Pancreas (tissue), 10 donors: ENCODE results near the gene ISG20L2. TPM values are rescaled to one million over a fixed set of nuclear protein-coding genes. Genes with fewer than 3 reads are reported as not detected.

Experiments used
- ATAC-seq, 4 donors: fragments of 200-7000 bp; cut with Tn5 transposase; one replicate each; pipeline versions ENCODE4 v1.8.0 to v1.9.1; 2020; ENCODE audit warnings: mild to moderate bottlenecking in 4 of 4, moderate library complexity in 4 of 4
- DNase-seq, 6 donors: peaks; one replicate each; pipeline ENCODE4 v3.0.0-alpha.2; 2020
- FAIRE-seq: peaks from 2 replicates; lab custom pipeline; 2012; peaks lifted over from hg19 to GRCh38; lab: Jason Lieb, UNC
- H3K27ac ChIP-seq, 4 donors: fragments of 200-600 bp; sonication (generic); 1 replicate in 3 of 4; 2 replicates in 1 of 4; pipeline versions ENCODE4 v1.5.0 to v1.8.0; 2020
- H3K27me3 ChIP-seq, 4 donors: fragments of 200-600 bp; one replicate each; pipeline ENCODE4 v1.8.0; 2021
- H3K36me3 ChIP-seq, 3 donors: fragments of 200-600 bp; sonication (generic) in 1 of 3; one replicate each; pipeline versions ENCODE4 v1.5.0 to v1.8.0; 2020 to 2021
- H3K4me1 ChIP-seq, 3 donors: fragments of 200-600 bp; one replicate each; pipeline ENCODE4 v1.8.0; 2021
- H3K4me3 ChIP-seq, 4 donors: fragments of 200-600 bp; sonication (generic) in 2 of 4; one replicate each; pipeline versions ENCODE4 v1.5.0 to v1.8.0; 2020 to 2021
- H3K9me3 ChIP-seq, 4 donors: fragments of 200-600 bp; one replicate each; pipeline ENCODE4 v1.8.0; 2021
- WGBS, 2 donors: extraction: QIAGEN DNeasy Blood & Tissue Kit; methylation state at CpG; one replicate each; pipeline ENCODE4 v1.1.7; 2013; 5-methylcytosine and 5-hydroxymethylcytosine counted together
- intact Hi-C, 3 donors: fragments of 100-400 bp; cut with DNase I; formaldehyde crosslinking; loops; one replicate each; pipeline versions ENCODE4 v1.11.1 to v1.14.2; 2022
- polyA plus RNA-seq, 2 donors: library from polyadenylated mRNA; stranded (reverse); fragments of 200-250 nt; gene quantifications; one replicate each; pipeline ENCODE4 v1.2.3, GENCODE V29; 2013
- total RNA-seq, 6 donors: library from RNA; stranded (reverse); fragmentation: NEBNext Ultra II Directional in 4 of 6; extraction: Animal tissue kit (Norgen Biotek cat#: 25700) in 4 of 6; gene quantifications; one replicate each; pipeline versions ENCODE4 v1.2.1 to v1.2.4, GENCODE V29; 2021 to 2023
- TF ChIP-seq, protein P1 (sequence below), 4 donors: fragments of 200-600 bp; sonication (generic) in 3 of 4; IDR thresholded peaks; one replicate each; pipeline versions ENCODE4 v1.5.0 to v1.8.0; 2021; ENCODE audit warnings: antibody characterized with exemption in 4 of 4
- donor health status: healthy with polysubstance abuse.
- donor health status: DM: no; HTN: no; CAD: no; lungs with moderate emphysema.
- donor health status: DM: no; HTN: no; CAD: no.
- donor health status: control.
- donor health status: control.
- donor health status: Bipolar disorder and iron deficiency.
- donor health status: DM: yes; HTN: yes; CAD: no.
- donor health status: DM: no; HTN: no; CAD: no.
- donor health status: DM: no; HTN: no; CAD: no.
- donor health status: DM: yes; HTN: yes; CAD: no.

The ISG20L2 gene
- total and polyA plus RNA-seq, 8 donors, result 5.2 to 13.2 (median 8.3) TPM

DNA sequence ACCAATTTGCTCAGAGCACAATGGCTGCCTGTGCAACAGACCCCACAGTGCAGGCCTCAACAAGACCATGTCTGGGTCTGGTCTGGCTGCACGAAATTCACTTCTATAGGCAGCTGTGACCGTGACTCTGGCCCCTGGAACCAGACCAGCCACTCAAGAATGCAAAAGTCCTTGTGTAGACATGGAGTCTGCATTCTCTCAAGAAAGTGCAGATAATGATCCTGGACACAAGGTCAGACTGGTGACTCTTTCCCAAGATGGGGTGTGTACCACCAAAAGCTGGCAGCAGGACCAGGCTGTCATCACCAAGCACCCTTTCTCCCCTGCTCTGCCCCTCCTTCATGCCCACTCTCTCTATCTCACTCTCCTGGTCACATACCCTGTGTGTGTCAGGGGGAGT is 7.4 kb downstream of the ISG20L2 start:
- no peak for ATAC-seq
- Histone ChIP-seq H3K4me3 (no peak overlapping the region), H3K27me3 (no peaks in the 10 kb centered on the region), H3K4me1 (peaks cover 10 to 17% (median 14%) of the 10 kb centered on the region in 3 donors), H3K36me3 (peaks cover 10 to 29% (median 11%) of the 10 kb centered on the region in 3 donors), H3K27ac (no peak overlapping the region), H3K9me3 (no peaks in the 10 kb centered on the region)
- WGBS, 2 donors, result 77 to 87% methylated on average over 2 of the region's 2 CpGs
- no peak for FAIRE-seq
- DNase-seq, result no peak
- TF ChIP-seq, protein P1, sequence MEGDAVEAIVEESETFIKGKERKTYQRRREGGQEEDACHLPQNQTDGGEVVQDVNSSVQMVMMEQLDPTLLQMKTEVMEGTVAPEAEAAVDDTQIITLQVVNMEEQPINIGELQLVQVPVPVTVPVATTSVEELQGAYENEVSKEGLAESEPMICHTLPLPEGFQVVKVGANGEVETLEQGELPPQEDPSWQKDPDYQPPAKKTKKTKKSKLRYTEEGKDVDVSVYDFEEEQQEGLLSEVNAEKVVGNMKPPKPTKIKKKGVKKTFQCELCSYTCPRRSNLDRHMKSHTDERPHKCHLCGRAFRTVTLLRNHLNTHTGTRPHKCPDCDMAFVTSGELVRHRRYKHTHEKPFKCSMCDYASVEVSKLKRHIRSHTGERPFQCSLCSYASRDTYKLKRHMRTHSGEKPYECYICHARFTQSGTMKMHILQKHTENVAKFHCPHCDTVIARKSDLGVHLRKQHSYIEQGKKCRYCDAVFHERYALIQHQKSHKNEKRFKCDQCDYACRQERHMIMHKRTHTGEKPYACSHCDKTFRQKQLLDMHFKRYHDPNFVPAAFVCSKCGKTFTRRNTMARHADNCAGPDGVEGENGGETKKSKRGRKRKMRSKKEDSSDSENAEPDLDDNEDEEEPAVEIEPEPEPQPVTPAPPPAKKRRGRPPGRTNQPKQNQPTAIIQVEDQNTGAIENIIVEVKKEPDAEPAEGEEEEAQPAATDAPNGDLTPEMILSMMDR (IDR thresholded peaks at IDR 0.05), result no peak
- intact Hi-C loops, result no loop called here

GRCh38 chr1:156717351-156717750 is 11.2 kb downstream of the ISG20L2 start:
- intact Hi-C loops, result no loop called here
- Histone ChIP-seq H3K27ac (no peak overlapping the region), H3K27me3 (no peaks in the 10 kb centered on the region), H3K4me3 (no peak overlapping the region), H3K36me3 (peaks cover 0 to 7% (median 0%) of the 10 kb centered on the region in 3 donors), H3K9me3 (no peaks in the 10 kb centered on the region), H3K4me1 (no peaks in the 10 kb centered on the region)
- FAIRE-seq (no peak), ATAC-seq (no peak), DNase-seq (no peak)
- 76 to 79% methylated on average over 4 of the region's 4 CpGs for WGBS, 2 donors
- TF ChIP-seq, protein P1 (IDR thresholded peaks at IDR 0.05), result no peak

DNA sequence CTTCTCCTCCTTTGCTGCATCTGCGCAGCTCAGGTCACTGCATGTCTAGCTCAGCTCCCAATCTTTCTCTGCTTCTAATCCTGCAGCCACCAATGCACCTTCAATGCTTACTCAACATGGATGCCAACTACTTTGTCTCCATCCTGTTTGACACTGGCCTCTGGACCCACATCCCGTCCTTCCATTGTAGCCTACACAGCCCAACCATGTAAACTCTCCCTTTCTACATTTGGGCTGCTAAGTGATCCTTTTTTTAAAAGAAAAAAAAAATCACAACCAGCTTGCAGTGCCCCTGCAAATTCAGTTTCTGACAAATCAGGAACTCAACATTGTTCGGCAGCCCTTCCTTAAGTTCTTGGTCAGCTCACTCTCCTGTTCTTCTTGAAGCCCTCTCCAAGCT is 13.7 kb downstream of the ISG20L2 start:
- intact Hi-C loops, result no loop called here
- TF ChIP-seq, protein P1 (IDR thresholded peaks at IDR 0.05), result no peak
- Histone ChIP-seq H3K27ac (no peak overlapping the region), H3K4me1 (no peaks in the 10 kb centered on the region), H3K27me3 (no peaks in the 10 kb centered on the region), H3K9me3 (no peaks in the 10 kb centered on the region), H3K4me3 (no peak overlapping the region), H3K36me3 (no peaks in the 10 kb centered on the region)
- WGBS, 2 donors, result 81 to 82% methylated on average over 3 of the region's 3 CpGs
- FAIRE-seq (no peak), ATAC-seq (no peak), DNase-seq (no peak)

DNA sequence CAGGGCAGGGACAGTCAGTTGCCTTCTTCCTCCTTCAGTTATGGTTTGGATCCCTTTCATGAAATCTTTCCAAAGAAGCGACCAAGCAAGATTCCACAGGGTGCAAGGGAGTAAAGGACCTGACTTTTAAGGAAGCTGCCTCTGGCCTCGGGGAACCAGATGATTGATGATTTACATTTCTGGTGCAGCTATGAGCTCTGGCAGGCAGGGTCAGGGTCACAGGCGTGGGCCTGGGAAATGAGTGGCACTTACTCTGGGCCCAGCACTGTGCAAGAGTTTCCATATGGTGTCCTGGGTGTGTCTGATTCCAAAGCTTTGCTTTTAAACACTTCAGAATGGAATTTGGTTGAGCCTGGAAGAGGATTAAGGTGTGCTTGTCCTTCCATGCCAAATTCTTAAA is 15.9 kb downstream of the ISG20L2 start:
- ATAC-seq, result no peak
- 44 to 51% methylated on average over 3 of the region's 3 CpGs for WGBS, 2 donors
- Histone ChIP-seq H3K27me3 (no peaks in the 10 kb centered on the region), H3K36me3 (no peaks in the 10 kb centered on the region), H3K4me1 (no peaks in the 10 kb centered on the region), H3K27ac (no peak overlapping the region), H3K9me3 (no peaks in the 10 kb centered on the region), H3K4me3 (no peak overlapping the region)
- DNase-seq, result no peak
- intact Hi-C loops, result no loop called here
- TF ChIP-seq, protein P1 (IDR thresholded peaks at IDR 0.05), result no peak
- FAIRE-seq, result no peak

DNA sequence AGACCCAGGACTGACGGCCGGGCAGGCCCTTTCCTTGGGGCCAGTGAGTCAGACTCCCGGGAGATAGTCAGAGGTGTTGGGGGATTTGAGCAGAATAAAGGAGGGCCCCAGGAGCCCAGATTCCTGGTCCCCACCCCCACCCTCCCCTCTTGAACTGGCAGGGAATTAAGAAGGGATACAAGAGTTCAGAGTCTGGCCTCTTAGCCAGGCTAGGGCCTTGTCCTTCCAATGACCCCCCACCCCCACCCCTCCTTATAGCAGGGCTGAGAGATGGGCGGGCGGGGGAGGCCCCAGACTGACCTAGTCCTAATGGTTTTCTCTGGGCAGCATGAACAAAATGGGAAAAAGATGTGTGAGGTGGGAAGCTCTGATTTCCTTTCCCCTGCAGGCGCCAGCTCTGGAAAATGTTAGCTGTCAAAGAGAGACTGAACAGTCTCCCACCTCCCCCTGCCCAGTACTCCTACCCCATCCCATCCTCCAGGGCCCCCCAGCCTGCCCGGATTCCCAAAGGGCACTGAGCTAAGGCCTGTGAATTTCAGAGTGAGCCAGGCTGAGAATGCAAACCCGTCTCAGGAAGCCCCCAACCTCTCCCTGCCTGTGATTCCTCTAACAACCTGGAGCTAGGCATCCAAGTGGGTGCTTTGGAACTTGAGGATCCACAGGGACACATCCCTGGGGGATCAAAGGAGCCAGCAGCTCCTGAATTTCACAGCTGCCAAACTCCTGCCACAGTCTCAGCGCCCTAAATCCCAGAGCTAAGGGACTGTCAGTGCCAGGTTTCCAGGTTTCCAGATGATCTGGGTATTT is 17.4 kb downstream of the ISG20L2 start:
- 82 to 88% methylated on average over 9 of the region's 9 CpGs for WGBS, 2 donors
- no peak for ATAC-seq
- intact Hi-C loops, result no loop called here

More for the DNA sequence above, 17.4 kb downstream of the ISG20L2 start:
- DNase-seq (no peak), FAIRE-seq (no peak)
- H3K4me1 ChIP-seq, result peaks cover 0 to 4% (median 3%) of the 10 kb centered on the region in 3 donors
- H3K27me3 ChIP-seq, result no peaks in the 10 kb centered on the region
- no peaks in the 10 kb centered on the region for H3K9me3 ChIP-seq
- H3K27ac ChIP-seq, result no peak overlapping the region
- H3K4me3 ChIP-seq, result no peak overlapping the region
- TF ChIP-seq, protein P1 (IDR thresholded peaks at IDR 0.05), result no peak
- H3K36me3 ChIP-seq, result no peaks in the 10 kb centered on the region
